ENCODE measurements around the gene LY9.

Gene LY9

GRCh38 chr1:160799641-160800040, 3.7 kb downstream of the LY9 start:
- DNase-seq (ENCODE audit: low spot score): no peak
- TF ChIP-seq CTCF (conservative IDR thresholded peaks at IDR 0.05; ENCODE audit: low read depth): no peak
- ChIA-PET CTCF (interaction anchor here (0.7 kb wide), 1 partner anchor 56 kb away, joined by 3 read pairs; no protein-coding TSS in a partner anchor), POLR2A (ENCODE audit: low non-redundant PET) (no interaction called here)
- no peak overlapping the region for H3K27ac ChIP-seq

- CTCF ChIA-PET: interaction anchor here (0.6 to 0.7 kb wide), 2 partner anchors 56 to 548 kb away, joined by 3 read pairs; no protein-coding TSS in a partner anchor
- DNase-seq (ENCODE audit: low spot score): no peak
- POLR2A ChIA-PET (ENCODE audit: low non-redundant PET): no interaction called here
- no peak overlapping the region for H3K27ac ChIP-seq
- TF ChIP-seq CTCF (conservative IDR thresholded peaks at IDR 0.05; ENCODE audit: low read depth): no peak
These were observed 4.2 kb downstream of the LY9 start for GRCh38 chr1:160800142-160800541.

- no peak overlapping the region for H3K27ac ChIP-seq
- CTCF ChIA-PET: interaction anchor here (0.6 kb wide), 1 partner anchor 547 kb away, joined by 3 read pairs; no protein-coding TSS in a partner anchor
- TF ChIP-seq CTCF (conservative IDR thresholded peaks at IDR 0.05; ENCODE audit: low read depth): no peak
- no peak for DNase-seq (ENCODE audit: low spot score)
- POLR2A ChIA-PET (ENCODE audit: low non-redundant PET): no interaction called here
These were observed 4.9 kb downstream of the LY9 start for GRCh38 chr1:160800645-160801408.

GRCh38 chr1:160801836-160802580, 6.0 kb downstream of the LY9 start:
- ChIA-PET CTCF (interaction anchor here (0.6 kb wide), 1 partner anchor 271 kb away, joined by 3 read pairs; no protein-coding TSS in a partner anchor), POLR2A (ENCODE audit: low non-redundant PET) (no interaction called here)
- DNase-seq (ENCODE audit: low spot score): no peak
- no peak overlapping the region for H3K27ac ChIP-seq
- no peak for TF ChIP-seq CTCF (conservative IDR thresholded peaks at IDR 0.05; ENCODE audit: low read depth)

- POLR2A ChIA-PET (ENCODE audit: low non-redundant PET): no interaction called here
These were observed 10.2 kb downstream of the LY9 start for GRCh38 chr1:160806109-160806665.

More at GRCh38 chr1:160806109-160806665, 10.2 kb downstream of the LY9 start:
- TF ChIP-seq CTCF (conservative IDR thresholded peaks at IDR 0.05; ENCODE audit: low read depth): no peak
- CTCF ChIA-PET: no interaction called here
- no peak for DNase-seq (ENCODE audit: low spot score)
- no peak overlapping the region for H3K27ac ChIP-seq
